Measurements from ENCODE around the gene SORCS3. TPM values are rescaled to one million over a fixed set of nuclear protein-coding genes. Genes with fewer than 3 reads are reported as not detected.

The SORCS3 gene
- total and polyA plus RNA-seq, 10 of the 15 experiments (the other 5 are each of a cell fraction or from before 2014, with no cell fraction given) = 0.01 to 0.04 (median 0.02) TPM; not detected in 7

DNA sequence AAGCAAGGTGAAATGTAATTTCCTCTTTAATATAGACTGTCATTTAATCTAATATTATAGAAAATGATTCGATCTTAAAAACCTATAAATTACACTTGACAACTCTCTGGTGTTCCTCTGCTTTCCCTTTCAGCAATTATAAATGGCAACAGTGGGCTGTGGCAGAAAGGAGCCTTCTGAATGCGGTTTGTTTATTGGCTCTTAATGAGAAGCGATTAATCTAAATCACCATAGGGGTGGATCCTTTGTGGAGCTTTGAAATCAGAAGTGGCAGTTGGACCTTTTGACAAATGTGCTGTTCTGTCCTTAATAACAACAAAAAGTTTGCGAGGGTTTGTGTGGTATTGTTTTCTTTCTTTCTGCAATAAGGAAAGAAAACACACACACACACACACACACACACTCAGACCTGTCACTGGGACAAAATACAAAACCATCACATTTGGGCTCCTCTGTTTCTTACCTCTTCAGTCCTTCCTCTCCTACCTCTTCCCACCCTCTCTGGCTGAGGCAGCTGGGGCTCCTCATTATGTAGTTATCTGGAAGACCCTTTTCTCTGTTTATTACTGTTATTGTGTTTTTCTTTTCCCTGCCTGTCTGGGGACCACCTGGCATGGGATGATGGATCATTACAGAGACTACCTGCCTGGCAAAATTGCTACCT is 316.2 kb downstream of the SORCS3 start:
- H2AFZ ChIP-seq (ENCODE audit: control insufficient read depth, low read depth, low read length) = no peak overlapping the region
- H3K9me3 ChIP-seq (replicated peaks; ENCODE audit: control insufficient read depth, insufficient read depth, low read length) = no peaks in the 10 kb centered on the region
- H3K27me3 ChIP-seq (replicated peaks in 1 of 2; ENCODE audit: control insufficient read depth in 2 of 2, insufficient read depth in 2 of 2, low read length in 1 of 2) = no peaks in the 10 kb centered on the region
- H3K79me2 ChIP-seq (ENCODE audit: control insufficient read depth, insufficient read depth, low read length) = no peaks in the 10 kb centered on the region
- WGBS (ENCODE audit: insufficient coverage, insufficient replicate concordance, low lambda C conversion rate, missing lambda C conversion rate) = 49% methylated on average over 4 of the region's 4 CpGs
- ChIA-PET POLR2A (no interaction called here), RAD21 (ENCODE audit: unreplicated experiment) (no interaction called here), SMC1A (ENCODE audit: uncharacterized antibody, unreplicated experiment) (no interaction called here), CTCF (interaction anchor here (0.6 kb wide), 1 partner anchor 337 kb away, joined by 5 read pairs; no protein-coding TSS in a partner anchor)
- intact Hi-C loops (cut with micrococcal nuclease; ENCODE audit: unreplicated experiment) (no loop called here), in situ Hi-C loops (cut with MboI) (no loop called here)
- no peak overlapping the region for H3K9ac ChIP-seq (ENCODE audit: control insufficient read depth, insufficient read depth, low read length)
- ATAC-seq (no peak), DNase-seq (ENCODE audit: low read depth, low spot score) (no peak), FAIRE-seq (no peak)
- H4K20me1 ChIP-seq (ENCODE audit: control insufficient read depth, insufficient read depth) = no peaks in the 10 kb centered on the region
- no peak overlapping the region for H3K27ac ChIP-seq (ENCODE audit: control insufficient read depth, insufficient read depth)
- no peaks in the 10 kb centered on the region for H3K36me3 ChIP-seq (ENCODE audit: control insufficient read depth in 2 of 2, insufficient read depth in 2 of 2, low read length in 1 of 2)
- no peak for TF ChIP-seq BHLHE40 (IDR thresholded peaks at IDR 0.05; ENCODE audit: borderline replicate concordance in 1 of 2, low read depth in 2 of 2, low read length in 1 of 2)
- no peak for TF ChIP-seq POLR2A (IDR thresholded peaks at IDR 0.05; ENCODE audit: low read depth, low read length)
- TF ChIP-seq, protein P1, sequence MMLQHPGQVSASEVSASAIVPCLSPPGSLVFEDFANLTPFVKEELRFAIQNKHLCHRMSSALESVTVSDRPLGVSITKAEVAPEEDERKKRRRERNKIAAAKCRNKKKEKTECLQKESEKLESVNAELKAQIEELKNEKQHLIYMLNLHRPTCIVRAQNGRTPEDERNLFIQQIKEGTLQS (IDR thresholded peaks at IDR 0.05; ENCODE audit: borderline replicate concordance, extremely low read depth, low read depth, low read length) = no peak
- TF ChIP-seq, protein P2, sequence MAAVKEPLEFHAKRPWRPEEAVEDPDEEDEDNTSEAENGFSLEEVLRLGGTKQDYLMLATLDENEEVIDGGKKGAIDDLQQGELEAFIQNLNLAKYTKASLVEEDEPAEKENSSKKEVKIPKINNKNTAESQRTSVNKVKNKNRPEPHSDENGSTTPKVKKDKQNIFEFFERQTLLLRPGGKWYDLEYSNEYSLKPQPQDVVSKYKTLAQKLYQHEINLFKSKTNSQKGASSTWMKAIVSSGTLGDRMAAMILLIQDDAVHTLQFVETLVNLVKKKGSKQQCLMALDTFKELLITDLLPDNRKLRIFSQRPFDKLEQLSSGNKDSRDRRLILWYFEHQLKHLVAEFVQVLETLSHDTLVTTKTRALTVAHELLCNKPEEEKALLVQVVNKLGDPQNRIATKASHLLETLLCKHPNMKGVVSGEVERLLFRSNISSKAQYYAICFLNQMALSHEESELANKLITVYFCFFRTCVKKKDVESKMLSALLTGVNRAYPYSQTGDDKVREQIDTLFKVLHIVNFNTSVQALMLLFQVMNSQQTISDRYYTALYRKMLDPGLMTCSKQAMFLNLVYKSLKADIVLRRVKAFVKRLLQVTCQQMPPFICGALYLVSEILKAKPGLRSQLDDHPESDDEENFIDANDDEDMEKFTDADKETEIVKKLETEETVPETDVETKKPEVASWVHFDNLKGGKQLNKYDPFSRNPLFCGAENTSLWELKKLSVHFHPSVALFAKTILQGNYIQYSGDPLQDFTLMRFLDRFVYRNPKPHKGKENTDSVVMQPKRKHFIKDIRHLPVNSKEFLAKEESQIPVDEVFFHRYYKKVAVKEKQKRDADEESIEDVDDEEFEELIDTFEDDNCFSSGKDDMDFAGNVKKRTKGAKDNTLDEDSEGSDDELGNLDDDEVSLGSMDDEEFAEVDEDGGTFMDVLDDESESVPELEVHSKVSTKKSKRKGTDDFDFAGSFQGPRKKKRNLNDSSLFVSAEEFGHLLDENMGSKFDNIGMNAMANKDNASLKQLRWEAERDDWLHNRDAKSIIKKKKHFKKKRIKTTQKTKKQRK (IDR thresholded peaks at IDR 0.05; ENCODE audit: low read depth, low read length) = no peak
- no peaks in the 10 kb centered on the region for H3K4me1 ChIP-seq (ENCODE audit: control insufficient read depth, insufficient read depth, low read length)
- no peak overlapping the region for H3K4me3 ChIP-seq
- no peak overlapping the region for H3K4me2 ChIP-seq (ENCODE audit: control insufficient read depth, insufficient read depth)
- BruUV-seq (replicated peaks) = no TSS peak

Data from GM12878 (cell line).